Neuronal stem cell (in vitro differentiated cells): Measurements from ENCODE around the gene LSP1.

Experiments used
- DNase-seq: peaks from one replicate; pipeline ENCODE4 v3.0.0-alpha.2; 2013; ENCODE audit warnings: low spot score
- H2AFZ ChIP-seq: one replicate; pipeline ENCODE4 v1.6.1; 2013; ENCODE audit warnings: mild to moderate bottlenecking, low read length, inconsistent platforms
- H2AK5ac ChIP-seq: 2 replicates; pipeline ENCODE4 v1.6.1; 2013; ENCODE audit warnings: low read depth, mild to moderate bottlenecking, inconsistent platforms, low read length, moderate library complexity, mixed read lengths
- H2BK120ac ChIP-seq: 2 replicates; pipeline ENCODE4 v1.6.1; 2013; ENCODE audit warnings: low read depth, mild to moderate bottlenecking, inconsistent platforms, low read length, moderate library complexity, mixed read lengths
- H2BK12ac ChIP-seq: one replicate; pipeline ENCODE4 v1.6.1; 2013; ENCODE audit warnings: low read length, inconsistent platforms
- H2BK15ac ChIP-seq: 2 replicates; pipeline ENCODE4 v1.6.1; 2013; ENCODE audit warnings: mild to moderate bottlenecking, low read length, inconsistent platforms, mixed read lengths
- H2BK5ac ChIP-seq: one replicate; pipeline ENCODE4 v1.6.1; 2013; ENCODE audit warnings: inconsistent platforms, mild to moderate bottlenecking, low read length, moderate library complexity
- H3K14ac ChIP-seq: one replicate; pipeline ENCODE4 v1.6.1; 2013; ENCODE audit warnings: low read length, inconsistent platforms
- H3K18ac ChIP-seq: 2 replicates; pipeline ENCODE4 v1.6.1; 2013; ENCODE audit warnings: low read length, inconsistent platforms
- H3K23ac ChIP-seq: 2 replicates; pipeline ENCODE4 v1.6.1; 2013; ENCODE audit warnings: low read depth, mild to moderate bottlenecking, mixed read lengths, low read length, inconsistent platforms; ENCODE audit not compliant: poor library complexity
- H3K27ac ChIP-seq: replicated peaks from 3 replicates; pipeline ENCODE4 v1.5.1; 2013; ENCODE audit warnings: low read length, inconsistent platforms
- H3K27me3 ChIP-seq, 3 experiments: 2 replicates each; pipeline ENCODE4 v1.6.1; 2013; ENCODE audit warnings: low read length in 3 of 3, mild to moderate bottlenecking in 2 of 3, inconsistent platforms in 1 of 3, low read depth in 1 of 3, mixed read lengths in 1 of 3, moderate library complexity in 1 of 3; ENCODE audit not compliant: control insufficient read depth in 3 of 3, insufficient read depth in 3 of 3
- H3K36me3 ChIP-seq, 2 donors: replicated peaks in 1 of 2; 2 replicates each; pipeline ENCODE4 v1.6.1; 2013; ENCODE audit warnings: low read length in 2 of 2; ENCODE audit not compliant: control insufficient read depth in 2 of 2, insufficient read depth in 2 of 2
- H3K4ac ChIP-seq: 2 replicates; pipeline ENCODE4 v1.6.1; 2013; ENCODE audit warnings: inconsistent platforms, mild to moderate bottlenecking, low read length, moderate library complexity
- H3K4me1 ChIP-seq, 2 donors: 1 replicate in 1 of 2; 2 replicates in 1 of 2; pipeline ENCODE4 v1.6.1; 2013; ENCODE audit warnings: low read length in 2 of 2, low read depth in 1 of 2; ENCODE audit not compliant: control insufficient read depth in 2 of 2, insufficient read depth in 1 of 2
- H3K4me2 ChIP-seq: one replicate; pipeline ENCODE4 v1.6.1; 2013; ENCODE audit warnings: mild to moderate bottlenecking, low read length, inconsistent platforms; ENCODE audit not compliant: insufficient read depth, poor library complexity, severe bottlenecking
- H3K4me3 ChIP-seq, 2 donors: 2 replicates each; pipeline ENCODE4 v1.5.1; 2013; ENCODE audit warnings: low read length in 2 of 2, mild to moderate bottlenecking in 2 of 2, inconsistent platforms in 1 of 2, moderate library complexity in 1 of 2
- H3K79me1 ChIP-seq: one replicate; pipeline ENCODE4 v1.6.1; 2013; ENCODE audit warnings: low read depth, mild to moderate bottlenecking, inconsistent platforms, low read length, moderate library complexity
- H3K9ac ChIP-seq: one replicate; pipeline ENCODE4 v1.6.1; 2013; ENCODE audit warnings: mild to moderate bottlenecking, low read depth, low read length, inconsistent platforms; ENCODE audit not compliant: poor library complexity
- H3K9me3 ChIP-seq, 2 donors: replicated peaks in 1 of 2; 2 replicates each; pipeline versions ENCODE3 to v1.6.1; 2013; ENCODE audit warnings: low read length in 2 of 2, mild to moderate bottlenecking in 2 of 2, inconsistent platforms in 1 of 2, low read depth in 1 of 2, mixed read lengths in 1 of 2, moderate library complexity in 1 of 2; ENCODE audit not compliant: control insufficient read depth in 2 of 2, insufficient read depth in 1 of 2
- H4K8ac ChIP-seq: one replicate; pipeline ENCODE4 v1.6.1; 2013; ENCODE audit warnings: low read depth, mild to moderate bottlenecking, inconsistent platforms, low read length, moderate library complexity
- H4K91ac ChIP-seq: one replicate; pipeline ENCODE4 v1.6.1; 2013; ENCODE audit warnings: low read length, low read depth, mild to moderate bottlenecking, inconsistent platforms; ENCODE audit not compliant: poor library complexity
- WGBS, 2 donors: extraction: QIAGEN DNeasy Blood & Tissue Kit; methylation state at CpG; one replicate each; pipeline ENCODE4 v1.1.7; 2013; ENCODE audit warnings: missing lambda C conversion rate in 2 of 2, mixed read lengths in 1 of 2; ENCODE audit not compliant: insufficient read length in 2 of 2, insufficient replicate concordance in 1 of 2; ENCODE audit errors: extremely low coverage in 2 of 2; 5-methylcytosine and 5-hydroxymethylcytosine counted together

LSP1 gene

GRCh38 chr11:1826552-1827094 is 26.3 kb upstream of the LSP1 start:
- WGBS, 2 donors, result no CpG with 5 or more reads among the region's 15 CpGs
- peaks cover 0 to 49% (median 0%) of the 10 kb centered on the region in 3 experiments for H3K27me3 ChIP-seq
- H3K23ac ChIP-seq, result peak overlapping the region; percentile 85
- H3K4me3 ChIP-seq, result peak overlapping the region in 1 of 2 donors; percentile 22
- H3K27ac ChIP-seq, result no peak overlapping the region
- peak overlapping the region; percentile 99 for H2AK5ac ChIP-seq
- H3K9ac ChIP-seq, result peak overlapping the region; percentile 68
- H2BK120ac ChIP-seq, result peak overlapping the region; percentile 84
- no peak overlapping the region for H3K4me2 ChIP-seq
- H2AFZ ChIP-seq, result no peak overlapping the region
- H4K8ac ChIP-seq, result no peak overlapping the region
- DNase-seq, result no peak
- no peak overlapping the region for H2BK5ac ChIP-seq
- peak overlapping the region; percentile 40 for H2BK15ac ChIP-seq
- H3K79me1 ChIP-seq, result peaks cover 2% of the 10 kb centered on the region
- H3K36me3 ChIP-seq, result no peaks in the 10 kb centered on the region
- H2BK12ac ChIP-seq, result peak overlapping the region; percentile 87
- H3K9me3 ChIP-seq, result no peaks in the 10 kb centered on the region
- no peaks in the 10 kb centered on the region for H3K4me1 ChIP-seq
- H4K91ac ChIP-seq, result no peak overlapping the region
- H3K18ac ChIP-seq, result peak overlapping the region; percentile 66
- peak overlapping the region; percentile 14 for H3K4ac ChIP-seq
- no peak overlapping the region for H3K14ac ChIP-seq

- H3K79me1 ChIP-seq, result peaks cover 2% of the 10 kb centered on the region
- no peaks in the 10 kb centered on the region for H3K9me3 ChIP-seq
- H4K91ac ChIP-seq, result no peak overlapping the region
- H3K4me1 ChIP-seq, result peaks cover 0 to 2% of the 10 kb centered on the region in 2 donors
- H3K18ac ChIP-seq, result peak overlapping the region; percentile 32
- peak overlapping the region; percentile 14 for H3K4ac ChIP-seq
- no peaks in the 10 kb centered on the region for H3K36me3 ChIP-seq
- H4K8ac ChIP-seq, result no peak overlapping the region
- peak overlapping the region; percentile 68 for H3K9ac ChIP-seq
- peak overlapping the region; percentile 42 for H2BK5ac ChIP-seq
- H2BK12ac ChIP-seq, result peak overlapping the region; percentile 87
- H3K4me3 ChIP-seq, result peak overlapping the region in 1 of 2 donors; percentile 22
- WGBS, 2 donors, result no CpG with 5 or more reads among the region's 27 CpGs
- H2AFZ ChIP-seq, result no peak overlapping the region
- no peak overlapping the region for H3K27ac ChIP-seq
- H2BK120ac ChIP-seq, result no peak overlapping the region
- peak overlapping the region; percentile 85 for H3K23ac ChIP-seq
- no peak overlapping the region for H3K4me2 ChIP-seq
- DNase-seq, result no peak
- no peak overlapping the region for H3K14ac ChIP-seq
- peak overlapping the region; percentile 99 for H2AK5ac ChIP-seq
- H3K27me3 ChIP-seq, result peaks cover 0 to 49% (median 0%) of the 10 kb centered on the region in 3 experiments
- peak overlapping the region; percentile 40 for H2BK15ac ChIP-seq
Measured at GRCh38 chr11:1827095-1827813, 25.6 kb upstream of the LSP1 start.

GRCh38 chr11:1827931-1828330 is 25.0 kb upstream of the LSP1 start:
- Histone ChIP-seq H2AK5ac (peak overlapping the region; percentile 99), H3K36me3 (no peaks in the 10 kb centered on the region), H3K18ac (peak overlapping the region; percentile 86), H2BK12ac (no peak overlapping the region), H4K91ac (no peak overlapping the region), H3K27ac (no peak overlapping the region), H3K79me1 (peaks cover 2% of the 10 kb centered on the region), H4K8ac (no peak overlapping the region), H3K4me3 (no peak overlapping the region), H3K14ac (peak overlapping the region; percentile 65), H3K9me3 (no peaks in the 10 kb centered on the region), H2BK5ac (peak overlapping the region; percentile 83), H3K4ac (no peak overlapping the region), H2AFZ (no peak overlapping the region), H2BK120ac (no peak overlapping the region), H3K9ac (no peak overlapping the region), H3K23ac (no peak overlapping the region), H2BK15ac (peak overlapping the region; percentile 37), H3K4me2 (no peak overlapping the region), H3K27me3 (peaks cover 0 to 53% (median 0%) of the 10 kb centered on the region in 3 experiments), H3K4me1 (peaks cover 0 to 5% of the 10 kb centered on the region in 2 donors)
- DNase-seq, result no peak
- no CpG with 5 or more reads among the region's 19 CpGs for WGBS, 2 donors

- Histone ChIP-seq H3K4me3 (no peak overlapping the region), H3K4me2 (no peak overlapping the region), H2BK12ac (no peak overlapping the region), H2AFZ (no peak overlapping the region), H2AK5ac (peak overlapping the region; percentile 99), H3K9me3 (no peaks in the 10 kb centered on the region), H3K4ac (no peak overlapping the region), H4K91ac (no peak overlapping the region), H3K14ac (peak overlapping the region; percentile 65), H2BK5ac (no peak overlapping the region), H3K23ac (peak overlapping the region; percentile 49), H3K36me3 (no peaks in the 10 kb centered on the region), H3K4me1 (peaks cover 0 to 11% of the 10 kb centered on the region in 2 donors), H3K79me1 (peaks cover 2% of the 10 kb centered on the region), H2BK120ac (no peak overlapping the region), H3K27ac (no peak overlapping the region), H3K9ac (no peak overlapping the region), H3K27me3 (peaks cover 0 to 59% (median 0%) of the 10 kb centered on the region in 3 experiments), H2BK15ac (peak overlapping the region; percentile 37), H4K8ac (no peak overlapping the region), H3K18ac (no peak overlapping the region)
- no peak for DNase-seq
- no CpG with 5 or more reads among the region's 12 CpGs for WGBS, 2 donors
Measured at GRCh38 chr11:1828542-1828941, 24.3 kb upstream of the LSP1 start.
